GM23338 (cell line): Measurements from ENCODE around the gene TRIM39. TPM values are rescaled to one million over a fixed set of nuclear protein-coding genes. Genes with fewer than 3 reads are reported as not detected.

ENCODE experiments used
- ATAC-seq: fragments of 200-7000 bp; cut with Tn5 transposase; 3 replicates; pipeline ENCODE4 v1.9.1; 2020
- DNase-seq: peaks from one replicate; pipeline ENCODE4 v3.0.0-alpha.2; 2015; ENCODE audit warnings: low spot score
- H2AFZ ChIP-seq: fragments of 200-600 bp; sonication (generic); 2 replicates; pipeline ENCODE4 v1.8.0; 2016; ENCODE audit warnings: antibody characterized with exemption, mild to moderate bottlenecking, moderate library complexity
- H3F3A ChIP-seq: fragments of 200-600 bp; sonication (generic); replicated peaks from 2 replicates; pipeline ENCODE4 v1.8.0; 2017; ENCODE audit warnings: antibody characterized with exemption, mixed run types, low read depth
- H3K27ac ChIP-seq: fragments of 200-600 bp; sonication (generic); 2 replicates; pipeline ENCODE4 v1.6.1; 2016; ENCODE audit warnings: low read depth
- H3K27me3 ChIP-seq: fragments of 200-600 bp; sonication (generic); 2 replicates; pipeline ENCODE4 v1.8.0; 2016; ENCODE audit warnings: mild to moderate bottlenecking, mixed run types, moderate library complexity; ENCODE audit not compliant: insufficient read depth
- H3K36me3 ChIP-seq: fragments of 200-600 bp; sonication (generic); 2 replicates; pipeline ENCODE4 v1.8.0; 2016; ENCODE audit warnings: mild to moderate bottlenecking; ENCODE audit not compliant: insufficient read depth
- H3K4me1 ChIP-seq: fragments of 200-600 bp; sonication (generic); 2 replicates; pipeline ENCODE4 v1.8.0; 2016; ENCODE audit warnings: mild to moderate bottlenecking, moderate library complexity; ENCODE audit not compliant: insufficient read depth
- H3K4me2 ChIP-seq: fragments of 200-600 bp; sonication (generic); 2 replicates; pipeline ENCODE4 v1.7.1; 2017; ENCODE audit warnings: mixed run types
- H3K4me3 ChIP-seq: fragments of 200-600 bp; sonication (generic); 2 replicates; pipeline ENCODE4 v1.6.1; 2016; ENCODE audit warnings: mixed run types
- H3K79me2 ChIP-seq: fragments of 200-600 bp; sonication (generic); replicated peaks from 2 replicates; pipeline ENCODE4 v1.8.0; 2017; ENCODE audit warnings: mild to moderate bottlenecking; ENCODE audit not compliant: insufficient read depth
- H3K9me2 ChIP-seq: fragments of 200-600 bp; sonication (generic); 2 replicates; pipeline ENCODE4 v1.8.0; 2017; ENCODE audit not compliant: insufficient read depth
- H4K20me1 ChIP-seq: fragments of 200-600 bp; sonication (generic); replicated peaks from 2 replicates; pipeline ENCODE4 v1.8.0; 2017; ENCODE audit warnings: mild to moderate bottlenecking; ENCODE audit not compliant: insufficient read depth
- H3K27ac Mint-ChIP-seq: 2 replicates; pipeline ENCODE4 v1.8.0; 2020; ENCODE audit warnings: inconsistent platforms, mild to moderate bottlenecking, moderate library complexity, mixed read lengths
- H3K27me3 Mint-ChIP-seq: 3 replicates; pipeline ENCODE4 v1.8.0; 2022; ENCODE audit warnings: low read depth, mild to moderate bottlenecking, moderate library complexity, mixed read lengths, inconsistent platforms; ENCODE audit not compliant: insufficient read depth, poor library complexity
- H3K36me3 Mint-ChIP-seq: 3 replicates; pipeline ENCODE4 v1.8.0; 2021; ENCODE audit warnings: low read depth, mild to moderate bottlenecking, inconsistent platforms, moderate library complexity, mixed read lengths
- H3K4me1 Mint-ChIP-seq: 3 replicates; pipeline ENCODE4 v1.8.0; 2020; ENCODE audit warnings: mild to moderate bottlenecking, inconsistent platforms, mixed read lengths
- H3K4me3 Mint-ChIP-seq: 3 replicates; pipeline ENCODE4 v1.8.0; 2021; ENCODE audit warnings: moderate library complexity, mild to moderate bottlenecking, inconsistent platforms, mixed read lengths
- H3K9me3 Mint-ChIP-seq: 3 replicates; pipeline ENCODE4 v1.8.0; 2020; ENCODE audit warnings: moderate library complexity, mild to moderate bottlenecking, inconsistent platforms, mixed read lengths
- CREB1 ChIP-seq: fragments of 250-450 bp; sonication (Bioruptor Pico); IDR thresholded peaks from 2 replicates; pipeline ENCODE4 v1.5.0; 2020; ENCODE audit warnings: low read depth, mild to moderate bottlenecking, moderate library complexity
- CTCF ChIP-seq, 2 experiments: fragments of 200-600 bp in 1 of 2; sonication (generic) in 1 of 2; conservative IDR thresholded peaks; 2 replicates each; pipeline versions ENCODE4 v1.5.1 to v1.6.1; 2016 to 2017; ENCODE audit warnings: antibody characterized with exemption in 2 of 2, low read depth in 2 of 2, mild to moderate bottlenecking in 2 of 2, moderate library complexity in 1 of 2
- ETS1 ChIP-seq: IDR thresholded peaks from 2 replicates; pipeline ENCODE4 v1.6.1; 2016; ENCODE audit warnings: antibody characterized with exemption
- JUNB ChIP-seq: IDR thresholded peaks from one replicate; pipeline ENCODE4 v1.6.1; 2016; ENCODE audit warnings: antibody characterized with exemption; ENCODE audit not compliant: unreplicated experiment
- NANOG ChIP-seq: IDR thresholded peaks from 2 replicates; pipeline ENCODE4 v1.6.1; 2016; ENCODE audit warnings: antibody characterized with exemption, borderline replicate concordance
- POLR2AphosphoS5 ChIP-seq: IDR thresholded peaks from 2 replicates; pipeline ENCODE4 v1.6.1; 2016; ENCODE audit warnings: antibody characterized with exemption, low read depth
- REST ChIP-seq: IDR thresholded peaks from one replicate; pipeline ENCODE4 v1.6.1; 2018; ENCODE audit warnings: antibody characterized with exemption; ENCODE audit not compliant: unreplicated experiment
- STAT1 ChIP-seq: IDR thresholded peaks from one replicate; pipeline ENCODE4 v1.6.1; 2016; ENCODE audit warnings: antibody characterized with exemption; ENCODE audit not compliant: unreplicated experiment
- ZNF114 ChIP-seq: fragments of 250-450 bp; sonication (Bioruptor Pico); IDR thresholded peaks from 2 replicates; pipeline ENCODE4 v1.5.0; 2020; ENCODE audit warnings: mild to moderate bottlenecking, moderate library complexity
- ZNF331 ChIP-seq: fragments of 250-450 bp; sonication (Bioruptor Pico); IDR thresholded peaks from 2 replicates; pipeline ENCODE4 v1.5.0; 2020; ENCODE audit warnings: low read depth, mild to moderate bottlenecking, moderate library complexity
- ZNF462 ChIP-seq: fragments of 250-450 bp; sonication (Bioruptor Pico); IDR thresholded peaks from 2 replicates; pipeline ENCODE4 v1.5.0; 2020; ENCODE audit warnings: mild to moderate bottlenecking, moderate library complexity
- polyA plus RNA-seq: library from polyadenylated mRNA; unstranded; fragments of >200 nt; fragmentation: Nextera tagmentation; extraction: Ambion mirVana; gene quantifications from 2 replicates; pipeline ENCODE4 v1.2.1, GENCODE V29; 2016
- total RNA-seq: library from RNA; depleted of rRNA; stranded (reverse); fragments of >200 nt; shearing (Covaris generic); gene quantifications from 2 replicates; pipeline ENCODE4 v1.2.3, GENCODE V29; 2014

TRIM39 gene
- total and polyA plus RNA-seq, 2 experiments from 2014 or later, result 5.4 to 19.2 TPM

- TF ChIP-seq ZNF462 (CRISPR knock-in tag) (no peak), ZNF331 (CRISPR knock-in tag) (no peak)
These were observed 19.1 kb downstream of the TRIM39 start (continued) for GRCh38 chr6:30345852-30346251.

- Mint-ChIP-seq H3K4me3 (no peak overlapping the region), H3K27ac (no peak overlapping the region)
- no peak for DNase-seq
- no peak for TF ChIP-seq STAT1
- no peak for TF ChIP-seq JUNB
- TF ChIP-seq ZNF331 (CRISPR knock-in tag), result no peak
- no peak for TF ChIP-seq POLR2AphosphoS5
- no peak for TF ChIP-seq CREB1 (CRISPR knock-in tag)
- no peak for TF ChIP-seq REST
- no peak for TF ChIP-seq CTCF (conservative IDR thresholded peaks at IDR 0.05; ENCODE audit: low read depth in 2 of 2)
- TF ChIP-seq ZNF114 (CRISPR knock-in tag), result no peak
- no peak for TF ChIP-seq NANOG
- no peak for TF ChIP-seq ETS1
These were observed 22.2 kb downstream of the TRIM39 start for GRCh38 chr6:30348957-30349356.

More at GRCh38 chr6:30348957-30349356, 22.2 kb downstream of the TRIM39 start:
- Histone ChIP-seq H3K9me2 (no peaks in the 10 kb centered on the region), H3K36me3 (peaks cover 4% of the 10 kb centered on the region; the same call in 1 of the 2 replicates), H3K27me3 (no peaks in the 10 kb centered on the region), H3K4me3 (no peak overlapping the region), H3K79me2 (0 out of 2 replicates have a peak, but pooled peaks cover 4% of the 10 kb centered on the region), H3K4me2 (no peak overlapping the region), H2AFZ (no peak overlapping the region), H4K20me1 (no peaks in the 10 kb centered on the region), H3F3A (no peaks in the 10 kb centered on the region), H3K4me1 (no peaks in the 10 kb centered on the region), H3K27ac (no peak overlapping the region)
- peaks cover 8% of the 10 kb centered on the region for H3K4me1 Mint-ChIP-seq
- peaks cover 7% of the 10 kb centered on the region for H3K27me3 Mint-ChIP-seq
- H3K9me3 Mint-ChIP-seq, result no peaks in the 10 kb centered on the region
- H3K36me3 Mint-ChIP-seq, result peaks cover 17% of the 10 kb centered on the region
- no peak for ATAC-seq
